NCI-H524 treated with DMSO at 0.1 percent for 48 hours (cell line): ENCODE results near the gene DAND5.
"Not testable (repeated sequence)": the region's sequence is repeated elsewhere in the genome, so short reads cannot be mapped to it uniquely, and the experiment has no call there.

Experiments used
- DNase-seq: peaks from one replicate; lab custom pipeline; 2025; lab: John Stamatoyannopoulos, UW

Gene DAND5

GRCh38 chr19:12946092-12946721 lies 23.2 kb upstream of the DAND5 start:
- no peak for DNase-seq

- no peak for DNase-seq
Observed at GRCh38 chr19:12946731-12947496, 22.5 kb upstream of the DAND5 start.

- no peak for DNase-seq
Observed at GRCh38 chr19:12947702-12948611, 21.4 kb upstream of the DAND5 start.

- DNase-seq = no peak
Observed at GRCh38 chr19:12948612-12949362, 20.6 kb upstream of the DAND5 start.

GRCh38 chr19:12949363-12950283 lies 19.8 kb upstream of the DAND5 start:
- no peak for DNase-seq

- DNase-seq = not testable (repeated sequence)
Observed at GRCh38 chr19:12952050-12952449, 17.3 kb upstream of the DAND5 start.

- no peak for DNase-seq
Observed at GRCh38 chr19:12952488-12953137, 16.8 kb upstream of the DAND5 start.

- DNase-seq = peak; percentile 70
Observed at GRCh38 chr19:12953138-12953798, 16.1 kb upstream of the DAND5 start.

- peak; percentile 49 for DNase-seq
Observed at GRCh38 chr19:12953799-12954611, 15.4 kb upstream of the DAND5 start.

GRCh38 chr19:12954612-12954962 lies 14.8 kb upstream of the DAND5 start:
- DNase-seq = no peak

GRCh38 chr19:12955575-12955974 lies 13.8 kb upstream of the DAND5 start:
- not testable (repeated sequence) for DNase-seq

- no peak for DNase-seq
Observed at GRCh38 chr19:12955996-12956395, 13.4 kb upstream of the DAND5 start.

- DNase-seq = no peak
Observed at GRCh38 chr19:12956446-12957388, 12.7 kb upstream of the DAND5 start, which contains the start of gene GADD45GIP1. Gene GADD45GIP1 (minus strand): TSS chr19:12957223. CDS start chr19:12957212, 11 bp downstream.

GRCh38 chr19:12957389-12957952 lies 11.9 kb upstream of the DAND5 start:
- DNase-seq = not testable (repeated sequence)

GRCh38 chr19:12959481-12959880 lies 9.9 kb upstream of the DAND5 start:
- no peak for DNase-seq

GRCh38 chr19:12965017-12965811 lies 4.2 kb upstream of the DAND5 start:
- DNase-seq = peak; percentile 44

GRCh38 chr19:12965812-12966135 lies 3.6 kb upstream of the DAND5 start:
- no peak for DNase-seq
